Fibroblast of pulmonary artery (primary cell): Measurements from ENCODE around the gene DEPDC5.
"Not testable (repeated sequence)": the region's sequence is repeated elsewhere in the genome, so short reads cannot be mapped to it uniquely, and the experiment has no call there.

ENCODE experiments used
- DNase-seq: peaks from one replicate; pipeline ENCODE4 v3.0.0-alpha.2; 2010; ENCODE audit warnings: low read depth
- H3K4me3 ChIP-seq: replicated peaks from 2 replicates; pipeline ENCODE4 v1.5.1; 2011; ENCODE audit warnings: low read depth, mild to moderate bottlenecking, control low read depth, low read length, moderate library complexity
- CTCF ChIP-seq: IDR thresholded peaks from 2 replicates; pipeline ENCODE4 v1.5.1; 2011; ENCODE audit warnings: mild to moderate bottlenecking, control low read depth, low read length, inconsistent platforms; ENCODE audit errors: missing control alignments

Gene DEPDC5

DNA sequence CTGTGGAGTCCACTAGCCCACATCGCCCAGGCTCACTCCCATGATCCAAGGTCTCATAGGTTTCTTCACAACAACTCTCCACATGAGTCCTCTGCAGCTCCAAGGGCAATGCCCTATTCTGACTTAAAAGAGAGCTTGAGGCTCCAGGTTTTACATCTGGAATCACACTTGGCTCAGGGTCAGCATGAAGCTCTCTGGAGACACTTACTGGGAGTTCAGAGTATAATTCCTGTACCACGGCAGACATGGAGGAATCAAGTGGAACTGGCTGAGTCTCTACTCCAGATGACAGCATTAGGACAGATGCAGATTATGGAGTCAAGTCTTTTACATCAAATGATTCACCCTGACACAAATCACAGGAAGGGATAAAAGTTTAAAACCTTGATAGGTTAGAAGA lies 15.3 kb upstream of the DEPDC5 start:
- peak; percentile 23 for DNase-seq
- no peak for TF ChIP-seq CTCF
- H3K4me3 ChIP-seq = no peak overlapping the region

DNA sequence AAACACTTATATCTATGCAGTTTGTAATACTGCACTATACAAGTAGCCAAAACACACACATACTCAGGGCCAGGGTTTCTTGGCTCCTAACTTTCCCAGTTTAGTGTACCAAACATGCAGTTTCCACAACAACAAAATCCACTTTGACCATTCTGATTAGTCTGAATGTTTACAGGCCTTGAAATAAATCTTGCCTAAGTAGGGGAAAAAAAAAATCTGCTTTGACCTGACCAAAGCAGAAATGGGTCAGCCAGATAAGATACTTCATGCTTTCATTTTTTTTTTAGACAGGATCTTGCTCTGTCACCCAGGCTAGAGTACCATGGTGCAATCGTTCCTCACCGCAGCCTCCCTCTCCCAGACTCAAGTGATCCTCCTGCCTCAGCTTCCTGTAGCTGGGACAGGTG lies 14.0 kb upstream of the DEPDC5 start:
- no peak for DNase-seq
- TF ChIP-seq CTCF = no peak
- H3K4me3 ChIP-seq = no peak overlapping the region

DNA sequence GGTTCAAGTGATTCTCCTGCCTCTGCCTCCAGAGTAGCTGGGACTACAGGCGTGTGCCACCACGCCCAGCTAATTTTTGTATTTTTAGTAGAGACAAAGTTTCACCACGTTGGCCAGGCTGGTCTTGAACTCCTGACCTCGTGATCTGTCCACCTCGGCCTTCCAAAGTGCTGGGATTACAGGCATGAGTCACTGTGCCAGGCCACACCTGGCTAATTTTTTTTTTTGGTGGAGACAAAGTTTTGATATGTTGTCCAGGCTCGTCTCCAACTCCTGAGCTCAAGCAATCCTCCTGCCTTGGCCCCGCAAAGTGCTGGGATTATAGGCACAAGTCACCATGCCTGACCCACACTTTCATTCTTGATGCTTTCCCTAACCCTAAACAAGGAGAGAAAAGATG lies 13.5 kb upstream of the DEPDC5 start:
- H3K4me3 ChIP-seq, DNase-seq: not testable (repeated sequence)

- no peak overlapping the region for H3K4me3 ChIP-seq
- DNase-seq = no peak
- TF ChIP-seq CTCF = no peak
These were observed 11.7 kb upstream of the DEPDC5 start for GRCh38 chr22:31742115-31742514.

GRCh38 chr22:31742682-31743081 lies 11.1 kb upstream of the DEPDC5 start:
- DNase-seq = no peak
- H3K4me3 ChIP-seq = no peak overlapping the region
- no peak for TF ChIP-seq CTCF

GRCh38 chr22:31743871-31744270 lies 9.9 kb upstream of the DEPDC5 start:
- no peak overlapping the region for H3K4me3 ChIP-seq
- no peak for DNase-seq
- no peak for TF ChIP-seq CTCF

DNA sequence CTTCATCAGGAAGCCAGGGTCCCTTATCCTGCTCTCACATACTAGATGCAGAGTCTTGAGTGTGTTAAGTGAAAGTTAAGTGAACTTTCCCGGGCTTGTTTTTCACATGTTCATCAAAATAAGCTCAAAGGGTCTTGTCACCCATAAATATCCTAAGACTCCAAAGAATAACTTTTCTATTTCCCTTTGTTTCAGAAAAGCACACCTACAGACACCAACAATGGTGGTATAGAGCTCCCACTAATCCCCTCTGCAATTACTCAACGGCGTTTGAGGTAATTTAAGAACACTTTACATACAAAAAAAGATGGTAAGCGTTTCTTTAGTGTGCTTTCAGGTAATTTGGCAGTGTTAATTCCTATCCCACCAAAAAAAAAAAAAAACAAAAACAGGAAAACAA lies 6.4 kb upstream of the DEPDC5 start:
- H3K4me3 ChIP-seq = no peak overlapping the region
- no peak for DNase-seq
- TF ChIP-seq CTCF = no peak

DNA sequence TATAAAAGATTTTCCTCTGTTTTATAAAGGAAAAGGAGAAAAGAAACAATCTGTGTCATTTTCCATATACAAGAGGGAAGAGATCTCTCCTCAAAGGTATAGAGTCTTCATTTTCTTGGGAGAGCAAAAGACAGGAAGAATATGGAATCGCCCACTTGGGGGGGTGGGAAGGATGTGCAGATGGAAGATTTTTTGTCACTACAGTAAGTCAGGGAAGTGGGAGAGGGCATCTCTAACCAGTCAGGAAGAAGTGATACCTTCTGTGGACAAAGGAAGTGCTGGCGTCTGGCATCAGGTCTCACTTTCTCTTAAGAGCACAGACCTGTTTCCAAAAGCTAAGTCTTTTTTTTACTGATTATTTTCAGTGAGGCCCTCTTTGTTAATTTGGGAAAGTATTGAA lies 5.3 kb upstream of the DEPDC5 start:
- H3K4me3 ChIP-seq = peak overlapping the region; percentile 92
- TF ChIP-seq CTCF = no peak
- DNase-seq = no peak
